ENCODE data around the gene ZNF205. TPM values are rescaled to one million over a fixed set of nuclear protein-coding genes. Genes with fewer than 3 reads are reported as not detected.

The ZNF205 gene
- total and polyA plus RNA-seq, 11 donors = 7.4 to 19.8 (median 8.6) TPM

GRCh38 chr16:3085868-3086595 lies 26.4 kb upstream of the ZNF205 start:
- WGBS, 4 donors = 65 to 76% (median 70%) methylated on average over 17 of the region's 17 CpGs
- DNase-seq = no peak
- intact Hi-C loops (cut with DNase I) = loop anchor here in 2 of 10 donors (2.0 to 5.0 kb wide), 3 partner anchors 21 to 36 kb away; partner anchors contain the start of gene IL32 (in 1 of the 2)
- Histone ChIP-seq H3K4me1 (peaks cover 4 to 43% (median 19%) of the 10 kb centered on the region in 12 donors), H3K9me3 (no peaks in the 10 kb centered on the region), H3K4me3 (peak overlapping the region; percentile 7 to 63 (median 50)), H3K27me3 (no peaks in the 10 kb centered on the region), H3K27ac (peak overlapping the region; percentile 59 to 94 (median 86)), H3K36me3 (peaks cover 0 to 2% (median 0%) of the 10 kb centered on the region in 9 donors)
- TF ChIP-seq POLR2A (IDR thresholded peaks at IDR 0.05) = no peak
- TF ChIP-seq, protein P1, sequence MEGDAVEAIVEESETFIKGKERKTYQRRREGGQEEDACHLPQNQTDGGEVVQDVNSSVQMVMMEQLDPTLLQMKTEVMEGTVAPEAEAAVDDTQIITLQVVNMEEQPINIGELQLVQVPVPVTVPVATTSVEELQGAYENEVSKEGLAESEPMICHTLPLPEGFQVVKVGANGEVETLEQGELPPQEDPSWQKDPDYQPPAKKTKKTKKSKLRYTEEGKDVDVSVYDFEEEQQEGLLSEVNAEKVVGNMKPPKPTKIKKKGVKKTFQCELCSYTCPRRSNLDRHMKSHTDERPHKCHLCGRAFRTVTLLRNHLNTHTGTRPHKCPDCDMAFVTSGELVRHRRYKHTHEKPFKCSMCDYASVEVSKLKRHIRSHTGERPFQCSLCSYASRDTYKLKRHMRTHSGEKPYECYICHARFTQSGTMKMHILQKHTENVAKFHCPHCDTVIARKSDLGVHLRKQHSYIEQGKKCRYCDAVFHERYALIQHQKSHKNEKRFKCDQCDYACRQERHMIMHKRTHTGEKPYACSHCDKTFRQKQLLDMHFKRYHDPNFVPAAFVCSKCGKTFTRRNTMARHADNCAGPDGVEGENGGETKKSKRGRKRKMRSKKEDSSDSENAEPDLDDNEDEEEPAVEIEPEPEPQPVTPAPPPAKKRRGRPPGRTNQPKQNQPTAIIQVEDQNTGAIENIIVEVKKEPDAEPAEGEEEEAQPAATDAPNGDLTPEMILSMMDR (IDR thresholded peaks at IDR 0.05) = no peak
- ATAC-seq = no peak

GRCh38 chr16:3086596-3087242 lies 25.7 kb upstream of the ZNF205 start:
- 48 to 65% (median 52%) methylated on average over 14 of the region's 14 CpGs for WGBS, 4 donors
- Histone ChIP-seq H3K9me3 (no peaks in the 10 kb centered on the region), H3K4me1 (peaks cover 4 to 43% (median 19%) of the 10 kb centered on the region in 12 donors), H3K27me3 (no peaks in the 10 kb centered on the region), H3K4me3 (peak overlapping the region; percentile 7 to 63 (median 50)), H3K27ac (peak overlapping the region; percentile 59 to 94 (median 86)), H3K36me3 (no peaks in the 10 kb centered on the region)
- DNase-seq = no peak
- peak; percentile 61 to 86 (median 70) for ATAC-seq
- no peak for TF ChIP-seq POLR2A (IDR thresholded peaks at IDR 0.05)
- TF ChIP-seq, protein P1 (IDR thresholded peaks at IDR 0.05) = no peak
- intact Hi-C loops (cut with DNase I) = loop anchor here in 2 of 10 donors (2.0 to 5.0 kb wide), 3 partner anchors 22 to 36 kb away; partner anchors contain the start of gene IL32 (in 1 of the 2)

DNA sequence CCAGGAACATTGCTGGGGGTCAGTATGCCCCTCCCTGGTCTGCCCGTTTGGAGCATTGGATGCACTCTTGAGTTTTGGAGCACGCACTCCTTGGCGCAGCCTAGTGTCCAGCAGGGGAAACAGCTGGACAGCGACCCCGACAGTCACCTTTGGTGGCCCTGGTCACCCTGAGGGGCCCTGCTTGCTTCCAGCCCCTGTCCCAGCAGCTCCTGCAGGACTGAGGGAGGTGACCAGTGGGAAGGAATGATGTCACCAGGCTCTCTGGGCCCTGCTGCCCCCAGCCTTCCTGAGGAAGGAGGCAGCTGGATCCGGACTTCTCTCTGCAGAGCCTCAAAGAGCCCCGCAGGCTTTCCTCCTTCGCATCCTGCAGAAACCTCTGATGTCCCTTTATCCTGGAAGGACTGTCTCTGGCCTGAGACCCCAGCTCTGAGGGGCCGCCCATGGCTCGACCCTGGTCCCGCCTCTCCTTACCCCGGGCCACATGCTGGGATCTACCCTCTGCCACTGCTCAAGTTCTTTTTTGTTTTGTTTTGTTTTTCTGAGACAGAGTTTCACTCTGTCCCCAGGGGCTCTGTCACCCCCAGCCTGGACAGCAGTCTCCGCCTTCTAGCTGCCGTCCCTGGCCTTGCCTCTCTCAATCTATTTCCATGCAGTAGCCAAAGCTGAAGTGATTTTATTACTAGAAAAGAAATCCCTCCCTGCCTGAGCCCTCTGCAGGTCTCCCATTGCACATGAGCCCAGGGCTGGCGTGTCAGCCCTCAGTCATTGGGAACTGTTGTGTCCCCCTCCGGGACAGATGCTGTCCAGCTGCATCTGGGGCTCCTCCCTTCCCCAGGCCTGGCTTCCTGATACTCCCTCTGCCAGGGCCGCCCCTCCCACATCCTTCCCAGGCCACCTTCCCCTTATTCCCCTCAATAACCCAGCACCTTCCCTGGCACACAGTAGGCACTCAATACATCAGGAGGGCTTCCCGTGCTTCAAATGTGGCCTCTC lies 24.8 kb upstream of the ZNF205 start:
- intact Hi-C loops (cut with DNase I) = loop anchor here in 2 of 10 donors (2.0 to 5.0 kb wide), 3 partner anchors 23 to 35 kb away; partner anchors contain the start of gene IL32 (in 1 of the 2)
- Histone ChIP-seq H3K27me3 (peaks cover 0 to 7% (median 0%) of the 10 kb centered on the region in 9 donors), H3K27ac (peak overlapping the region; percentile 59 to 94 (median 86)), H3K4me3 (peak overlapping the region in 11 of 12 donors; percentile 14 to 63 (median 51)), H3K9me3 (no peaks in the 10 kb centered on the region), H3K4me1 (peaks cover 4 to 43% (median 19%) of the 10 kb centered on the region in 12 donors), H3K36me3 (no peaks in the 10 kb centered on the region)
- 35 to 50% (median 41%) methylated on average over 14 to 18 of the region's 18 CpGs for WGBS, 4 donors
- DNase-seq (peak; percentile 59 to 84 (median 66)), ATAC-seq (peak; percentile 72 to 90 (median 74))
- peak in 1 of 2 donors; percentile 13 for TF ChIP-seq POLR2A (IDR thresholded peaks at IDR 0.05)
- TF ChIP-seq, protein P1 (IDR thresholded peaks at IDR 0.05) = peak in 8 of 12 donors; percentile 11 to 45 (median 28)
